Retinal pigment epithelial cell (primary cell): Measurements from ENCODE around the gene SLC16A2.
A peak's percentile ranks its signal among the peaks of the same experiment; 100 is the strongest.

Experiments used
- DNase-seq: peaks from one replicate; pipeline ENCODE4 v3.0.0-alpha.2; 2010; ENCODE audit warnings: low read depth
- H3K4me3 ChIP-seq: 2 replicates; pipeline ENCODE4 v1.5.1; 2011; ENCODE audit warnings: mild to moderate bottlenecking, low read length, control low read depth, moderate library complexity
- CTCF ChIP-seq: conservative IDR thresholded peaks from 2 replicates; pipeline ENCODE4 v1.5.1; 2011; ENCODE audit warnings: low read depth, low read length, control low read depth, inconsistent platforms

Gene SLC16A2

GRCh38 chrX:74405973-74406489 lies 15.3 kb upstream of the SLC16A2 start:
- H3K4me3 ChIP-seq, result no peak overlapping the region
- TF ChIP-seq CTCF, result no peak
- DNase-seq, result no peak

- DNase-seq, result no peak
- no peak overlapping the region for H3K4me3 ChIP-seq
- TF ChIP-seq CTCF, result no peak
Observed at GRCh38 chrX:74408304-74408703, 13.0 kb upstream of the SLC16A2 start.

GRCh38 chrX:74419864-74420195 lies 1.5 kb upstream of the SLC16A2 start:
- peak overlapping the region; percentile 55 for H3K4me3 ChIP-seq
- no peak for TF ChIP-seq CTCF
- DNase-seq, result no peak

- peak overlapping the region; percentile 55 for H3K4me3 ChIP-seq
- peak; percentile 16 for TF ChIP-seq CTCF
- DNase-seq, result no peak
Observed at GRCh38 chrX:74420196-74421035, 877 bp upstream of the SLC16A2 start.

GRCh38 chrX:74421740-74422352 lies 553 bp downstream of the SLC16A2 start:
- DNase-seq, result no peak
- no peak for TF ChIP-seq CTCF
- H3K4me3 ChIP-seq, result peak overlapping the region; percentile 55

GRCh38 chrX:74422576-74423288 lies 1.4 kb downstream of the SLC16A2 start:
- DNase-seq, result no peak
- TF ChIP-seq CTCF, result peak; percentile 29
- H3K4me3 ChIP-seq, result peak overlapping the region; percentile 55
